ENCODE measurements around the gene CDC16. TPM values are rescaled to one million over a fixed set of nuclear protein-coding genes. Genes with fewer than 3 reads are reported as not detected.

Gene CDC16
- total and polyA plus RNA-seq, 9 of the 15 experiments (the other 6 are each of a cell fraction or from before 2014, with no cell fraction given): 23.2 to 102 (median 51.6) TPM

DNA sequence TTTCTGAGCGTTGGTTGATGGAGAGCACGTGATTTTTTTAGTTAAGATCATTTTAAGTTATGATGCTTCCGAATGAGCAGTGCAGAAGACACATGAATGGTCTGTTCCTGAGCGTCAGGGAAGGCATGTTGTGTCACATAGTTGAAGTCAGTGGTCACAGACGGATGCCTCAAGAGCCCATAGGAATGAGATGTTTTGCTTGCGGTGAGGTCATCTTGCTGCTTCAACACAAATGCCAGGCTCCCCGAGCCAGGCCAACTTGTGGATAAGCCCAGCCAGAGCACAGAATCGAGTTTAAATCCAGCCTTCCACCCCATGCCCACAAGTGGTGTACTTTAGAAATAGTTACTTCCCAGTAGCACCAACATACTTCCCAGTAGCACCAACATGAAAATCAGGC, 52.1 kb downstream of the CDC16 start (continued):
- TF ChIP-seq, protein P1, sequence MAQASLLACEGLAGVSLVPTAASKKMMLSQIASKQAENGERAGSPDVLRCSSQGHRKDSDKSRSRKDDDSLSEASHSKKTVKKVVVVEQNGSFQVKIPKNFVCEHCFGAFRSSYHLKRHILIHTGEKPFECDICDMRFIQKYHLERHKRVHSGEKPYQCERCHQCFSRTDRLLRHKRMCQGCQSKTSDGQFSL (CRISPR knock-in tag; IDR thresholded peaks at IDR 0.05): no peak
- TF ChIP-seq, protein P1 (tag; IDR thresholded peaks at IDR 0.05): no peak
- TF ChIP-seq TGIF2 (CRISPR knock-in tag; IDR thresholded peaks at IDR 0.05): no peak
- TF ChIP-seq ZBTB1 (CRISPR knock-in tag; IDR thresholded peaks at IDR 0.05; ENCODE audit: borderline replicate concordance, low read depth): no peak
- no peak for TF ChIP-seq SRSF9 (IDR thresholded peaks at IDR 0.05; ENCODE audit: borderline replicate concordance, low read depth, low read length)
- TF ChIP-seq, protein P2, sequence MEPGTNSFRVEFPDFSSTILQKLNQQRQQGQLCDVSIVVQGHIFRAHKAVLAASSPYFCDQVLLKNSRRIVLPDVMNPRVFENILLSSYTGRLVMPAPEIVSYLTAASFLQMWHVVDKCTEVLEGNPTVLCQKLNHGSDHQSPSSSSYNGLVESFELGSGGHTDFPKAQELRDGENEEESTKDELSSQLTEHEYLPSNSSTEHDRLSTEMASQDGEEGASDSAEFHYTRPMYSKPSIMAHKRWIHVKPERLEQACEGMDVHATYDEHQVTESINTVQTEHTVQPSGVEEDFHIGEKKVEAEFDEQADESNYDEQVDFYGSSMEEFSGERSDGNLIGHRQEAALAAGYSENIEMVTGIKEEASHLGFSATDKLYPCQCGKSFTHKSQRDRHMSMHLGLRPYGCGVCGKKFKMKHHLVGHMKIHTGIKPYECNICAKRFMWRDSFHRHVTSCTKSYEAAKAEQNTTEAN (CRISPR knock-in tag; IDR thresholded peaks at IDR 0.05): no peak
- TF ChIP-seq ETV5 (CRISPR knock-in tag; IDR thresholded peaks at IDR 0.05; ENCODE audit: low read depth): no peak
- no peak for TF ChIP-seq U2AF1 (optimal IDR thresholded peaks at IDR 0.05; ENCODE audit: low read depth, low read length)
- TF ChIP-seq XRCC3 (IDR thresholded peaks at IDR 0.05): no peak

DNA sequence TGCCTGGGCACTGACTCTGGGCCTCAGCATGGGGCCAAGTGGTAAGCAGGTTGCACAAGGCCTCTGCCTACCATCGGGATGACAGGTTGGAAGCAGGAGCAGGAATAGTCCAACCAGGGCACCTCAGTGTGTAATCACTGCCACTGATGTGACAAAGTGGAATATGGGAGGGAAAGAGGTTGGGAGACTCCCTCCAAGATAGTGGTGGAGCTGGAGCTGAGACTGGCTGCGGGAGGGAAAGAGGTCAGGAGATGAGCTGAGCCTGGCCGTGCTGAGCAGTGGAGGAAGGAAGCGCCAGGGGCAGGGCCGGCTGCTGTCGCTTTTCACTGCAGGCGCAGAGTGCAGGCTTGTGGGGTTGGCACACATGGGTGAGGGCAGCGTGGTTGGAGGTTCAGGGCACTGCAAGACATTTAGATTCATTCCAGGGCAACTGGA, 53.5 kb downstream of the CDC16 start:
- H3K27ac ChIP-seq (ENCODE audit: extremely low read depth, low read depth, low read length): no peak overlapping the region
- H3K9me3 ChIP-seq (replicated peaks; ENCODE audit: control insufficient read depth, insufficient read depth, low read depth, low read length): no peaks in the 10 kb centered on the region
- ChIA-PET CTCF (ENCODE audit: low intra/inter-chr PET ratio) (no interaction called here), POLR2A (interaction anchor here (1.3 kb wide), 1 partner anchor 36 kb away, joined by 4 read pairs; no protein-coding TSS in a partner anchor)
- no peak for DNase-seq (ENCODE audit: extremely low read depth in 1 of 4, low spot score in 3 of 4)
- no TSS peak for BruUV-seq (replicated peaks)
- intact Hi-C loops (cut with micrococcal nuclease): no loop called here
- peak overlapping the region in 1 of 2 experiments; percentile 72; a peak in 1 of 4 replicates for H3K9ac ChIP-seq (ENCODE audit: insufficient read depth in 1 of 2, low read depth in 2 of 2, low read length in 2 of 2)
- peaks cover 93% of the 10 kb centered on the region for H3K36me3 ChIP-seq (ENCODE audit: control insufficient read depth, insufficient read depth, low read length)
- H3K4me1 ChIP-seq (replicated peaks in 1 of 2; ENCODE audit: control insufficient read depth in 2 of 2, insufficient read depth in 2 of 2, low read length in 2 of 2): peaks cover 6 to 9% of the 10 kb centered on the region in 2 experiments; a peak in 4 of 5 replicates
- in situ Hi-C loops (cut with MboI): no loop called here
- no peaks in the 10 kb centered on the region; the same call in 1 of the 2 replicates for H4K20me1 ChIP-seq (replicated peaks; ENCODE audit: control insufficient read depth, insufficient read depth, low read length)
- WGBS (ENCODE audit: insufficient coverage, low coverage, missing lambda C conversion rate): 97% methylated on average over 8 of the region's 8 CpGs
- TF ChIP-seq POLR2B (IDR thresholded peaks at IDR 0.05; ENCODE audit: low read depth, partially characterized antibody): peak; percentile 37
- TF ChIP-seq SREBF1 (IDR thresholded peaks at IDR 0.05; ENCODE audit: borderline replicate concordance, low read depth, low read length): no peak
- peak; percentile 58 for TF ChIP-seq POLR2A (conservative IDR thresholded peaks at IDR 0.05)
- TF ChIP-seq SOX6 (IDR thresholded peaks at IDR 0.05): no peak
- TF ChIP-seq POLR2G (IDR thresholded peaks at IDR 0.05; ENCODE audit: low read depth, low read length): peak; percentile 52
- peak; percentile 65 for TF ChIP-seq SUPT5H (IDR thresholded peaks at IDR 0.05)
- 0 out of 2 replicates have a peak, but pooled peaks have one; percentile 55 for TF ChIP-seq POLR2AphosphoS2 (IDR thresholded peaks at IDR 0.05; ENCODE audit: low read length)
- TF ChIP-seq RBFOX2 (IDR thresholded peaks at IDR 0.05; ENCODE audit: low read depth, low read length): peak; percentile 46; the same call in 1 of the 2 replicates
- FAIRE-seq: no peak
- H3K4me3 ChIP-seq: no peak overlapping the region
- no peaks in the 10 kb centered on the region for H3K9me1 ChIP-seq (ENCODE audit: control insufficient read depth, insufficient read depth, low read length)
- no peak overlapping the region for H2AFZ ChIP-seq (ENCODE audit: low read depth, low read length)
- peak; percentile 16; the same call in 1 of the 3 replicates for ATAC-seq
- no peak overlapping the region for H3K4me2 ChIP-seq (ENCODE audit: insufficient read depth, low read length)
- peaks cover 43% of the 10 kb centered on the region for H3K79me2 ChIP-seq (ENCODE audit: control insufficient read depth, insufficient read depth, low read length)
- no peaks in the 10 kb centered on the region for H3K27me3 ChIP-seq (ENCODE audit: control insufficient read depth in 2 of 2, insufficient read depth in 2 of 2, low read length in 2 of 2)
